Naive B cell (primary cell): ENCODE measurements around the gene P4HA2. TPM values are rescaled to one million over a fixed set of nuclear protein-coding genes. Genes with fewer than 3 reads are reported as not detected.

Experiments used
- ATAC-seq, 2 donors: fragments of 150-1000 bp; cut with Tn5 transposase; 2 replicates each; pipeline ENCODE4 v1.10.0; 2021; ENCODE audit warnings: low read depth in 2 of 2, mild to moderate bottlenecking in 2 of 2, moderate library complexity in 2 of 2
- DNase-seq: peaks from one replicate; pipeline ENCODE4 v3.0.0; 2022
- H3K27ac Mint-ChIP-seq, 6 donors: one replicate each; pipeline ENCODE4 v1.8.0; 2020 to 2022; ENCODE audit warnings: mild to moderate bottlenecking in 6 of 6, mixed read lengths in 6 of 6, moderate library complexity in 5 of 6, inconsistent platforms in 2 of 6
- H3K27me3 Mint-ChIP-seq, 3 donors: one replicate each; pipeline ENCODE4 v1.8.0; 2021 to 2022; ENCODE audit warnings: mixed read lengths in 3 of 3, mild to moderate bottlenecking in 1 of 3
- H3K36me3 Mint-ChIP-seq, 2 donors: one replicate each; pipeline ENCODE4 v1.8.0; 2020 to 2022; ENCODE audit warnings: mixed read lengths in 2 of 2, inconsistent platforms in 1 of 2, mild to moderate bottlenecking in 1 of 2
- H3K4me1 Mint-ChIP-seq, 3 donors: one replicate each; pipeline ENCODE4 v1.8.0; 2020 to 2022; ENCODE audit warnings: mixed read lengths in 3 of 3, inconsistent platforms in 1 of 3, mild to moderate bottlenecking in 1 of 3, moderate library complexity in 1 of 3
- H3K4me3 Mint-ChIP-seq, 8 donors: one replicate each; pipeline ENCODE4 v1.8.0; 2020 to 2022; ENCODE audit warnings: mild to moderate bottlenecking in 8 of 8, mixed read lengths in 8 of 8, moderate library complexity in 8 of 8, inconsistent platforms in 2 of 8
- H3K9me3 Mint-ChIP-seq, 7 donors: one replicate each; pipeline ENCODE4 v1.8.0; 2020 to 2022; ENCODE audit warnings: mixed read lengths in 7 of 7, mild to moderate bottlenecking in 5 of 7, inconsistent platforms in 2 of 7, moderate library complexity in 1 of 7
- polyA plus RNA-seq, 6 donors: library from polyadenylated mRNA; unstranded; fragments of 300-500 nt; fragmentation: Illumina TruSeq; gene quantifications; one replicate each; pipeline ENCODE4 v1.2.3, GENCODE V29; 2021; ENCODE audit warnings: low read depth in 6 of 6

Gene P4HA2
- polyA plus RNA-seq, 6 donors from 2014 or later = 0.45 to 0.73 TPM; not detected in 4

DNA sequence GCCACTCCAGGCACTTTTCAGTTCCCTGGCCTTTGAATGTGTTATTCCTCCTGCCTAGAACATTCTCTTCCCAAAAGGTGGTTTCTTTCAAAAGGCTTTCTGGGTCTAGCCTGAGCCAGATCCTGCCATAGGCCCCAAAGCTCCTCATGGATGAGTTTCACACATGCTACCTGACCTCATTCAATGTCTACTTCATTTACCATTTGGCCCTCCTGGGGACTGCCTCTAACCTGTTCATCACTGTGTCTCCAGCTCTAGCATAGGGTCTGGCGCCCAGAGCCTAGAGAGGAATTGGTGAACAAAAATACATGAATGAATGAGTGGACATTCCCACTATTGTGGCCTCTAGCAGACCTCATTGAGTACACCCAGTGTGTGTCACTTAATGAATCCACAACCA is 5.4 kb upstream of the P4HA2 start:
- no peaks in the 10 kb centered on the region for H3K36me3 Mint-ChIP-seq
- H3K27ac Mint-ChIP-seq = no peak overlapping the region
- DNase-seq (no peak), ATAC-seq (no peak)
- H3K4me1 Mint-ChIP-seq = peaks cover 21 to 28% (median 23%) of the 10 kb centered on the region in 3 donors
- peaks cover 0 to 1% (median 0%) of the 10 kb centered on the region in 7 donors for H3K9me3 Mint-ChIP-seq
- no peak overlapping the region for H3K4me3 Mint-ChIP-seq
- H3K27me3 Mint-ChIP-seq = peaks cover 0 to 19% (median 17%) of the 10 kb centered on the region in 3 donors

- peaks cover 0 to 19% (median 17%) of the 10 kb centered on the region in 3 donors for H3K27me3 Mint-ChIP-seq
- H3K36me3 Mint-ChIP-seq = no peaks in the 10 kb centered on the region
- DNase-seq = no peak
- no peak overlapping the region for H3K4me3 Mint-ChIP-seq
- peaks cover 21 to 26% (median 23%) of the 10 kb centered on the region in 3 donors for H3K4me1 Mint-ChIP-seq
- H3K9me3 Mint-ChIP-seq = peaks cover 0 to 1% (median 0%) of the 10 kb centered on the region in 7 donors
- ATAC-seq = no peak
- H3K27ac Mint-ChIP-seq = no peak overlapping the region
Observed at GRCh38 chr5:132232465-132232864, 4.8 kb upstream of the P4HA2 start.

GRCh38 chr5:132230871-132231270 is 3.2 kb upstream of the P4HA2 start:
- peak overlapping the region in 1 of 6 donors; percentile 51 for H3K27ac Mint-ChIP-seq
- DNase-seq (no peak), ATAC-seq (no peak)
- no peaks in the 10 kb centered on the region for H3K36me3 Mint-ChIP-seq
- peaks cover 21 to 33% (median 27%) of the 10 kb centered on the region in 3 donors for H3K4me1 Mint-ChIP-seq
- H3K4me3 Mint-ChIP-seq = peak overlapping the region in 2 of 8 donors; percentile 29 to 62
- H3K9me3 Mint-ChIP-seq = peaks cover 0 to 1% (median 0%) of the 10 kb centered on the region in 7 donors
- H3K27me3 Mint-ChIP-seq = peaks cover 4 to 26% (median 23%) of the 10 kb centered on the region in 3 donors

DNA sequence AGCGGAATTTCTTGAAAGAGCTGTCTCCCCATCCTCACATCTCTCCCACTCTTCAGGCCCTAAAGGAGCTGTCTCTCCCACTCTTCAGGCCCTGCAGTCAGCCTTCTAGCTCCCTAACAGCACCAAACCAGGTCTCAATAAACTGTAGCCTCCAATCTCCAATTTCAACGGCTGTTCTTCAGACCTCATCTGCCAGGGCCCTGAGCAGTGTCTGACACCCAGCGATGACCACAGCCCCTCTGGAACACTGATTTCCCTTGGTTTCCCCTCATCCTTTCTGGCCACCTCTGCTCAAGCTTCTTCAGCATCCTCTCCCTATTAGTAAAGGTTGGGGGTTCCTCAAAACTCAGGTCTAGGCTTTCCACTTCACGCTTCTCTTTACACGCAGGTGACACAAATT is 1.6 kb upstream of the P4HA2 start:
- H3K4me3 Mint-ChIP-seq = peak overlapping the region; percentile 22 to 88 (median 76)
- peaks cover 19 to 41% (median 37%) of the 10 kb centered on the region in 3 donors for H3K27me3 Mint-ChIP-seq
- H3K4me1 Mint-ChIP-seq = peaks cover 21 to 34% (median 27%) of the 10 kb centered on the region in 3 donors
- no peaks in the 10 kb centered on the region for H3K36me3 Mint-ChIP-seq
- no peak for ATAC-seq
- H3K27ac Mint-ChIP-seq = peak overlapping the region in 3 of 6 donors; percentile 21 to 84 (median 44)
- peaks cover 0 to 1% (median 0%) of the 10 kb centered on the region in 7 donors for H3K9me3 Mint-ChIP-seq
- no peak for DNase-seq

DNA sequence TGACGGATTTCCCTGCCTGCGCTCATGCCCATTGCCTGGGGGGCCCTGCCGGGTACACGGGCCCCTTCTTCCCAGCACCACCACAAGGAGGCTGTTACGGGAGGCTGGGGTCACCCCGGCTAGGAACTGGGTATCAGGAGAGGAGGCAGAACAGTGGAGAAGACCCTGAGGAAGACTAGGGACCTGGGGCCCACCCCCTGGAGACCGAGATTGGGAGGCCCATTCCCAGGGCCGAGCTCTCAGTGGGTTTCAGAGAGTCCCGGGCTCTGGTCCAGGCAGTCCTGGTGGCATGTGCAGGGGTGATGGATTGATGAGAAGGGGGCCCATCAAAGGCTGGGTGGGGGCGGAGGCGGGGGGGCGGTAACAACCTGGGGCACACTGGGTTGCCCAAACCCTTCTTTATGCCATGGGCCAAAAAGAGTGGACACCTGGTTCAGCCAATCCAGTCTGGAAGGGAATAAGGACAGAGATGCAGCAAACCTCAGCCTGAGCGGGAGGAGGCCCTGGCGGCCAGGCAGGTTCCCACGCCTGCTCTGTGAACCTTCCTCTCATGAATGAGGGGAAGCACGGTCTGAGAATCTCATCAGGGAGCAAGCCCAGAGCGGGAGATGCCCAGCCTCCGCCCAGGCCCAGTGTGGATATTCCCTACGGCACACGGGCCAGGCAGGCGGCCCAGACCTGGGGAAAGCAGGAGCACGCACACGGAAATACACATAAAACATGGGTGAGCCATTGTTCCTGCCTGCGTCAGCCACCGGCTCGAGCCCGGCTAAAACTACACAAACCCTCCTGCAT is 785 bp upstream of the P4HA2 start:
- ATAC-seq (no peak), DNase-seq (no peak)
- peak overlapping the region in 1 of 6 donors; percentile 84 for H3K27ac Mint-ChIP-seq
- H3K4me1 Mint-ChIP-seq = peaks cover 25 to 35% (median 29%) of the 10 kb centered on the region in 3 donors
- H3K27me3 Mint-ChIP-seq = peaks cover 20 to 41% (median 37%) of the 10 kb centered on the region in 3 donors
- H3K4me3 Mint-ChIP-seq = peak overlapping the region; percentile 42 to 88 (median 76)
- H3K9me3 Mint-ChIP-seq = peaks cover 0 to 1% (median 0%) of the 10 kb centered on the region in 7 donors
- no peaks in the 10 kb centered on the region for H3K36me3 Mint-ChIP-seq

- peaks cover 0 to 1% (median 0%) of the 10 kb centered on the region in 7 donors for H3K9me3 Mint-ChIP-seq
- no peak for ATAC-seq
Observed at GRCh38 chr5:132227235-132227484, 493 bp downstream of the P4HA2 start.

GRCh38 chr5:132226516-132227234 is 978 bp downstream of the P4HA2 start:
- ATAC-seq (no peak), DNase-seq (no peak)
- Mint-ChIP-seq H3K27me3 (peaks cover 20 to 33% (median 28%) of the 10 kb centered on the region in 3 donors), H3K4me3 (peak overlapping the region in 7 of 8 donors; percentile 15 to 81 (median 54)), H3K4me1 (peaks cover 39 to 51% (median 40%) of the 10 kb centered on the region in 3 donors), H3K36me3 (no peaks in the 10 kb centered on the region), H3K27ac (no peak overlapping the region), H3K9me3 (peaks cover 0 to 1% (median 0%) of the 10 kb centered on the region in 7 donors)

More at GRCh38 chr5:132227235-132227484, 493 bp downstream of the P4HA2 start:
- Mint-ChIP-seq H3K4me1 (peaks cover 38 to 48% (median 38%) of the 10 kb centered on the region in 3 donors), H3K27ac (no peak overlapping the region), H3K4me3 (peak overlapping the region in 7 of 8 donors; percentile 15 to 81 (median 54)), H3K27me3 (peaks cover 20 to 33% (median 28%) of the 10 kb centered on the region in 3 donors), H3K36me3 (no peaks in the 10 kb centered on the region)
- DNase-seq = no peak

- H3K27ac Mint-ChIP-seq = no peak overlapping the region
- peak overlapping the region in 2 of 8 donors; percentile 39 to 49 for H3K4me3 Mint-ChIP-seq
- no peaks in the 10 kb centered on the region for H3K36me3 Mint-ChIP-seq
- H3K9me3 Mint-ChIP-seq = peaks cover 0 to 1% (median 0%) of the 10 kb centered on the region in 7 donors
- DNase-seq = no peak
- ATAC-seq = no peak
- peaks cover 33 to 40% (median 34%) of the 10 kb centered on the region in 3 donors for H3K4me1 Mint-ChIP-seq
- H3K27me3 Mint-ChIP-seq = peaks cover 20 to 33% (median 28%) of the 10 kb centered on the region in 3 donors
Observed at GRCh38 chr5:132225165-132226032, 2.3 kb downstream of the P4HA2 start.

DNA sequence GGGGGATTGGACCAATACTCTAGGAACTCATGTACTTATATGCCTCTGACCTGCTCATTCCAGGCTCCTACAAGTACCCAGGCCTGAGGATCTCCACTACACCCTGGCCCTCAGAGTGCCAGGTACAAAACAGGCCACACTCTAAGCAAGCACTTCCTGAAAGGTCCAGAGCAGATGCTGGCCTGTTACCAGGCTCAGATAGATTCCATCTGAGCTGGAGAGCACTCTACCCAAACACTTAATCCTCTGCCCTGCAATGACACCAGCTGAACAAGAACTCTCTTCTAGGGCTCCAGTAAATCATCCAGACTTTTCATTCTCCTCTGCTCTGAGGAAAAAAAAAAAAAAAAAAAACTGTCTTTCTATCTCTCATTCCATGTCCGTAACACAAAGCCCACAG is 2.9 kb downstream of the P4HA2 start:
- DNase-seq = no peak
- Mint-ChIP-seq H3K4me1 (peaks cover 29 to 34% (median 30%) of the 10 kb centered on the region in 3 donors), H3K9me3 (peaks cover 0 to 1% (median 0%) of the 10 kb centered on the region in 7 donors), H3K27me3 (peaks cover 25 to 32% (median 28%) of the 10 kb centered on the region in 3 donors), H3K36me3 (no peaks in the 10 kb centered on the region), H3K4me3 (no peak overlapping the region), H3K27ac (no peak overlapping the region)
- ATAC-seq = no peak

- peaks cover 21 to 26% (median 21%) of the 10 kb centered on the region in 3 donors for H3K4me1 Mint-ChIP-seq
- no peak overlapping the region for H3K4me3 Mint-ChIP-seq
- no peak for ATAC-seq
- H3K27ac Mint-ChIP-seq = no peak overlapping the region
- peaks cover 23 to 28% (median 23%) of the 10 kb centered on the region in 3 donors for H3K27me3 Mint-ChIP-seq
- H3K36me3 Mint-ChIP-seq = no peaks in the 10 kb centered on the region
- H3K9me3 Mint-ChIP-seq = peaks cover 0 to 1% (median 0%) of the 10 kb centered on the region in 7 donors
- DNase-seq = no peak
Observed at GRCh38 chr5:132223861-132224260, 3.8 kb downstream of the P4HA2 start.

- H3K27me3 Mint-ChIP-seq = peaks cover 20 to 28% (median 22%) of the 10 kb centered on the region in 3 donors
- H3K27ac Mint-ChIP-seq = peak overlapping the region in 3 of 6 donors; percentile 6 to 79 (median 75)
- H3K4me1 Mint-ChIP-seq = peaks cover 19 to 25% (median 19%) of the 10 kb centered on the region in 3 donors
- peak; percentile 96 to 99 for ATAC-seq
- H3K4me3 Mint-ChIP-seq = peak overlapping the region in 2 of 8 donors; percentile 0 to 61
- no peaks in the 10 kb centered on the region for H3K36me3 Mint-ChIP-seq
- DNase-seq = peak; percentile 64
- no peaks in the 10 kb centered on the region for H3K9me3 Mint-ChIP-seq
Observed at GRCh38 chr5:132222649-132223038, 5.0 kb downstream of the P4HA2 start.

DNA sequence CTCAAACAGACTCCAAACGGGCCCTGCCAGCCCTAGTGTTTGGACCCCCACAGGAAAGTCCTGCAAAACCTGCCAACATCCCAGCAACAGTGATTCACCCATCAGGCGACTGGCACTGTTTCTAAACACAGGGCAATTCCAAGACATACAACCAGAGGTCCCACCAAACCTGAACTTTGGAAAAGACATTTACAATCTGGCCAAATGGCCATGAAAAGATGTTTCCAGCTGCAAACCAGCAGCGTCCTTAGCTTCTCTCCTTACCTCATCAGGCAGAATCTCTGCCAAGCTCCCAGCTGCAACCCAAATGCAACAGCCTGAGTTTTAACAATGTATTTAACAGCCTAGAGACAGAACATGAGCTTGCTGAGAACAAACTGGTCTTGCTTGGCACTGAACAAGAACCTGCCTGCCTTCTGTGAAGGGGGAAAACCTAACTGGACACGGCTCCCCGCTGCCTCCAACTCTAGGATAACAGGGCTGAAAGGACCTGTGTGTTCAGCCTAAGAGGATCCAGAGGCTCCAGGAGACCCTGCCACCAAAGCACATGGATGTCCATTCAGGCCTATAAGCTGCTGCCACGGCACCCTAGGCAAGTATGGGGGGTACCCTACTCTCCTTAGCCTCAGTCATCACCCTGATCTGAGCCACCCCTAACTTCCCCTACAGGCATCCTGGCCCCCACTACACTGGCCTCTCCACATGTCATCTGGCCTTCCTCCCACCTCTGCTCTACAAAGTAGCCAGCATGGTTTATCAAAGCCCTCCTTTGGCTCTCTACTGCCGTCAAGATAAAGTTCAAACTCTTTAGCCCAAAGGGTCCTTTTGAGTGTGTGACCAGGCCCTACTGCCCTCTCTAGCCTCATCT is 5.6 kb downstream of the P4HA2 start:
- no peaks in the 10 kb centered on the region for H3K9me3 Mint-ChIP-seq
- no peaks in the 10 kb centered on the region for H3K36me3 Mint-ChIP-seq
- H3K27me3 Mint-ChIP-seq = peaks cover 19 to 28% (median 21%) of the 10 kb centered on the region in 3 donors
- DNase-seq = no peak
- peak overlapping the region in 2 of 6 donors; percentile 6 to 79 for H3K27ac Mint-ChIP-seq
- peaks cover 18 to 24% (median 19%) of the 10 kb centered on the region in 3 donors for H3K4me1 Mint-ChIP-seq
- H3K4me3 Mint-ChIP-seq = peak overlapping the region in 2 of 8 donors; percentile 0 to 61
- ATAC-seq = peak; percentile 16 to 26
